Hindlimb muscle (tissue), 1 donor: Measurements from ENCODE around the gene SAFB2. TPM values are rescaled to one million over a fixed set of nuclear protein-coding genes. Genes with fewer than 3 reads are reported as not detected.
A peak's percentile ranks its signal among the peaks of the same experiment; 100 is the strongest.
"Not testable (repeated sequence)": the region's sequence is repeated elsewhere in the genome, so short reads cannot be mapped to it uniquely, and the experiment has no call there.

ENCODE experiments used
- DNase-seq: peaks from one replicate; pipeline ENCODE4 v3.0.0-alpha.2; 2013
- polyA plus RNA-seq: library from polyadenylated mRNA; unstranded; fragments of 120-200 nt; gene quantifications from one replicate; pipeline ENCODE4 v1.2.1, GENCODE V29; 2013; ENCODE audit not compliant: insufficient read length

SAFB2 gene
- polyA plus RNA-seq, 1 donor, result 51.7 TPM

DNA sequence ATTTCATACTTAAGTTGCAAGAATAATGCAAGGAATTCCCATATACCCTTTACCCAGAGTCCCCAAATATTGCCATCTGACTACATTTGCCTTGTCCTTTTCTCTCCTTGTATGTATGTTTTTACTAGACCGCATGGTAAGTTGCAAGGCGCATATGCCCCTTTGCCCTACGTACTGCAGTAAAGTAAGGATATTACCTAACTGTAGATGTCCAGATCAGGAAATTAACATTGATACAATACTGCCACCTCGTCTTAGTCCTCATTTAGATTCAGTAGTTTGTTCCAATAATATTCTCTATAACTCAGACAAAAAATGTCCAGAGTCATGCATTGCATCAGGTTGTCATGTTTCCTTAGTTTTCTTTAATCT, 9.7 kb upstream of the SAFB2 start:
- DNase-seq, result no peak

- no peak for DNase-seq
These were observed 9.1 kb upstream of the SAFB2 start for GRCh38 chr19:5631567-5632240.

DNA sequence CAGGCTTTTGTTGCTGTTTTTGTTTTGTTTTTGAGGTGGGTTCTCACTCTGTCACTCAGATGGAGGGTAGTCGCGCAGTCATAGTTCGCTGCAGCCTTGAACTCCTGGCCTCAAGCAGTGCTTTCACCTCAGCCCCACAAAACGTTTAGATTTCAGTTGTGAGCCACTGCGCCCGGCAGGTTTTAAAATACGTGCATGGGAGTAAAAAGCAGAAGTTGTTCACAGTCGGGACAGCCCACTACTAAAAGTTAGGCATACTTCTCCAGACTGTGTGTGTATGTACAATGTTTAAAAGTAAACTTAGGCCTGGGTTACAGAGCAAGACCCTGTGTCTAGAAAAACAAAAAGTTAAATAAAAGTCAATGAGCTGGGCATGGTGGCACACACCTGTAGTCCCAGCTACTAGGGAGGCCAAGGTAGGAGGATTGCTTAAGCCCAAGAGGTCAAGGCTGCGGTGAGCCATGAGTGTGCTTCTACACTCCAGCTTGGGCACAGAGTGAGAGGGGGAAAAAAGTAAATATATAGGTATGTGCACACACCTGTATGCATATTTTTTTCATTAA, 6.4 kb upstream of the SAFB2 start:
- no peak for DNase-seq

DNA sequence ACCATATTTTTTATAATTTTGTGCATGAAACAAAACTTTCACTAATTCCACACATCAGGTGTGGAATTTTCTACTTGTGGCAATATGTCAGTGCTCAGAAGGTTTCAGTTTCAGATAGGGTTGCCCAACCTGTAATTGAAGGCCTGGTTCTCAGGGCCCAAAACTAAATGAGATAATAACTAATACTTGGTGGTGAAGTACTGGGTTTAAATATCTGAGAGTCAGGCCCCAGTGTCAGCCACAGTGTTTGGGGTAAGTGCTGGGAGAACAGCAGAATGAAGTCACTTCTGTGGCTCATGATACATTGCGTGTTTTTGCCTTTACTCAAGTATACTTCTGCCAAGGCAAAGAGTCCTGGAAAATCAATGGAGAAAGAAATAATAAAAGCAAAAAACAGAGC, 5.9 kb upstream of the SAFB2 start:
- no peak for DNase-seq

DNA sequence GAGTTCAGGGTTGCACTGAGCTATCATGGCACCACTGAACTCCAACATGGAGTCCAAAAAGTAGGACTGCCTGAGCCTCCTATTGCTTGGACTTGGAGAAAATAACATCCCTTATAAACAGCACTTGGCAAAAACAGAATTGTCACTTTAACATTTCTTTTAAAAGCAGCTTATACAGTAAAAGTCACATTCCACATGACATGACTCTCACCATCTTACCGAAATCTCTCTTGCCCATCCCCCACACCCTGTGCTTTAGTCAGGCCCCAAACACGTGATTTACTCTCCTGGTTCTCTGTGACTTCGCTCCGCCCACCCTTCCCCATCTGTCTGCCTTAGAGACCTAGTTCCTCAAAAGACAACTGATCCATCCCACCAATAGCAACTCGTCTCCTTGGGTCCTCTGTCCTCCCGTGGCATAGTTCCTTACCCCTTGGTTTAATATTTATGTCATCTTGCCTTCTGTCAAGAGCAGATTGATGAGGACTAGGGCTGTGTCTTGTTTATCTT, 4.9 kb upstream of the SAFB2 start:
- peak; percentile 36 for DNase-seq

DNA sequence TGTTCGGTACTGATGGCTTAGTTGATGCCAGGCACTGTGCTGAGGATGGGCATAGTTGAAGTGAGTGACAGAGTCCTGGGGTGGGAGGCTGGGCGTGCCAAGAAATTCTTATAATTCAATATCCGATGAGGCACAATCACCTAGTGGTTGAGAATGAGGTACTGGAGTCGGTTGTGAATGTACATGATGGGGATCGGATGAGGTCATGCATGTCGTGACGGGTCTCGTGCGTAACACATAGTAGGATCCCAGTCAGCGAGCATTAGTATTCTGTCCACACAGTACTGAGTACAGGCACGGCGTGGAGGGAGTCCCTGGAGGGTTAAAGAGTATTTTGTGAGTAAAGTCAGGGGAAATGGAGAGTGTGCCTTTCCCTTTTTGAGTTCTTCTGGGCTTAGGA, 3.1 kb upstream of the SAFB2 start:
- no peak for DNase-seq

DNA sequence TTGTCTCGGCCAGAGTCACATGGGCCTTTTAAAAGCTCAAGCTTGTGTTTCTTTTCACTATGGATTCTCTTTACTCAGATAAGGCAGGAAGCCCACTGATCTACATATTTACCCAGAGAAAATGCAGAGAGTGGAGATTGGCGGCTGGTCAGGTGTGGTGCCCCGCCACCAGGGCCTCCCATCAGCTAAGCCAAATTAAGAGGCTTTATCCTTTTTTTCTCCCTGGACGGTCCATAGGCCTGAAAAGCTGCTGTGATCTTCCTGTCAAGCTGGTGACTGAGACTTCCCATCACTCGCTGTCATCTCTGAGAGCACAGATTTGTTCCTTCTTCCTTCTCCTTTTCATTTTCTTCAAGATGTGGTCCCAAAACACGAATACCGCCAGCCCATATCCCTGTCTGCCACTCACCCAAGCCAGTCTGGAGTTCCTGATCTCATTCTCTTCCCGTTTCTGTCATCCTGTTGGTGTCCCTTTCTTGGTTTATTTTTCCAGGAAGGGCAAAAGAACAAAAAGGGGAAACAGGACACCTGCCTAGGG, 2.2 kb upstream of the SAFB2 start:
- no peak for DNase-seq

GRCh38 chr19:5624018-5624663, 1.6 kb upstream of the SAFB2 start:
- no peak for DNase-seq

DNA sequence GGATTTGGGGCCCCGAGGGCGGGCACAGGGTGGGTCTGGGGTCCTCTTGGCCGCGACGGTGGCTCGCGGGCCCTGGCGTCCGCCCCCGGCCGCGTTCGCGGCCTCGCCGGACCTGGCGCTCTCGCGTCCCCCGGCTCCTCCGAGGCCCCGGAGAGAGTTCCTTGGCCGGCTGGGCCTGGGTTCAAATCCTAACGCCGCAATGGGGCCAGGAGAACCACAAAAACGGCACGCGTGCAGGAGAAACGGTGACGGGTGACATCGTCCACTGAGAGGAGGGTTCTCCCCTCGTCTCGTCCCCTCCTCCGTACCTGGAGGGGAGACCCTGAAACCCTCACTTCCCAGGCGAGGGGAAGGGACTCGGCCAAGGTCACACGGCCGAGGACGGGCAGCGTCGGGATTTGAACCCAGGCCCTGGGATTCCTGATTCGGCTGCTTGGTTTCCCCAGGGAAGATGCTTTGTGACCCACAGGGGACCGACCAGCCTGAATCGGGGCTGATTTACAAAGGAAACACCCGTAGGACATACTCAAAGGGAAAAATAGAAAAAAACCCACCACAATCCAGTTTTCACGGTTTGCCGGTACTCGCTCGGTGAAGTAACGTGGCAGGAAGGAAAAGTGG, 931 bp upstream of the SAFB2 start:
- DNase-seq, result no peak

DNA sequence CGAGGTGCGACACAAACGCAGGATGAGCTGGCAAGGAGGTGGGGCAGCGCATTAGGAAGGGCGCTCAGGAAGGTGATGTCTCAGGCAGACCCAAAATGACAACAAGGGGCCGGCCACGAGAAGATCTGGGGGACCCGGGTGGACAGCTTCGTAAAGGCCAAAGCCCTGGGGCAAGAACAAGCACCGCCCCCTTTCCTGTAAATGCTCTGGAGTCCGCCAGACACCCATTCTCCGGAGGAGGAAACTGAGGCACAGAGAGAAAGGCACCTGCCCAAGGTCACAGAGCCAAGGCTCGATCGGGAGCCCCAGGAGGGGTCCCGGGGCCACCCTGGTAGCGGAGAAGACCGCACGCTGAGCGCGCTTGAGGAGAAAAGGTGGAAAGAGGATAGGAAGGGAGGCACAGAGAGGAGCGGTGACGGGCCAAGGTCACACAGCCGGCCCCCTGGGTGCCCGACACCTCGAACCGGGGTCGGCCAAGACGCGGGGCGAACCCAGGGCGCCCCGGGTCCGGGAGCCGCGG, 571 bp downstream of the SAFB2 start:
- DNase-seq, result no peak

- no peak for DNase-seq
These were observed 1.1 kb downstream of the SAFB2 start for GRCh38 chr19:5621311-5621944.

- DNase-seq, result no peak
These were observed 2.6 kb downstream of the SAFB2 start for GRCh38 chr19:5619946-5620345.

DNA sequence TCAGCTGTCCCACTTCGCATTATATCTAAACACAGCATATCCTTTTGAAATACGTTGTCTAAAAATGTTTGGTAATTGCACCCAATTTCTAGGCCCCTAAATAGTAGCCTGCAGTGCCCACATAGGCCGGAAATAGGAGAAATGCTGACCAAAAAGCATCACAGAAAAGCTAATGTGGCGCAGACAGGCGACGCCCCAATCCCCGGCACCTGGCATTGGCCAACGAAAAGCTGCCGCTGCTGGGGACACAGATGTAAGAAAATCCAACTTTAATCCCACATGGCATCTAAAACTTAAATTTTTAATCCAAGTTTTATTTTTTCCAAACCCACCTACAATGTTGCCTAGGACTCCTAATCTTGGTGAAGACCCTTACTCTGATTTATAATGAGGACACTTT, 4.0 kb downstream of the SAFB2 start:
- DNase-seq, result no peak

DNA sequence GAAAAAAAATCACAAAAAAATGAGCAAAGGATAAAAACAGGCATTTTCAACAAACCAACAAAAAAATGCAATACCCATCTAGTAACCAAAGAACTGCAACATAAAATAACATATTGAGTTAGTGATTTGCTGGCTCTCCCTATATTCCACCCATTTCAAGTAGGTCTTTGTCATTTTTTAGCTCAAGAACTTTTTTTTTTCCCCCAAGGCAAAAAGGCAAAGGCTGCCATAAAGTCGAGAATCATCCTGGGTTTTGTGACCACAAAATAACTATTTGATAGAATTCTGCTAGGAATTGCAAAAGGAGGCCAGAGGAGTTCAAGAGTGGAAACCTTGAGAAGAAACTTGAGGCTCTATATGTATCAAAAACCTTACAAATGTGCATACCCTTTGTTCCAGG, 5.5 kb downstream of the SAFB2 start:
- DNase-seq, result no peak

DNA sequence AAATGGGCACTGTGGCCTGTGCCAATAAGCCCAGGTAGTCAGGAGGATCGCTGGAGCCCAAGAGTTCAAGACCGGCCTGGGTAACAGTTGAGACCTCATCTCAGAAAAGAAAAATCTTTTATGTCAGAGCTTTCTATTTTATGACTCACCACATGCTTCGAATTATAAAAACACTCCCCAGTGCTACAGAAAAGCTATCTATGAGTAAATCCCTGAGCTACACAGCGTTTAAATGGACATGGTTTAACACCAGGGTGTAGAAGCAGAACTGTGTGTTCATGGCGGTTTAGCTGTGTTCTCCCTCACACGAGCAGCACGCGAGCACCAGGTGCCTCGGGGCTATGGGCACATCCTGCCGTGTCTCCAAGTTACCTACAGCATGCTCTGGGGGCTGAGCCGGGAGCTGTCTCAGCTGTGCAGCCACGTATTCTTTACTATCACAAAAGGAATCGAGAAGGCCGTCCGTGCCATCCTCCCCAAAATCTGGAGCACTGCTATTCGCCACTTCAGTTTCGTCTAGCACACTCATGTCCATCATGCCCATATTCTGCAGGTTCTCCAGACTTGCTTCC, 6.7 kb downstream of the SAFB2 start:
- DNase-seq, result no peak

GRCh38 chr19:5612891-5613865, 9.4 kb downstream of the SAFB2 start:
- no peak for DNase-seq

DNA sequence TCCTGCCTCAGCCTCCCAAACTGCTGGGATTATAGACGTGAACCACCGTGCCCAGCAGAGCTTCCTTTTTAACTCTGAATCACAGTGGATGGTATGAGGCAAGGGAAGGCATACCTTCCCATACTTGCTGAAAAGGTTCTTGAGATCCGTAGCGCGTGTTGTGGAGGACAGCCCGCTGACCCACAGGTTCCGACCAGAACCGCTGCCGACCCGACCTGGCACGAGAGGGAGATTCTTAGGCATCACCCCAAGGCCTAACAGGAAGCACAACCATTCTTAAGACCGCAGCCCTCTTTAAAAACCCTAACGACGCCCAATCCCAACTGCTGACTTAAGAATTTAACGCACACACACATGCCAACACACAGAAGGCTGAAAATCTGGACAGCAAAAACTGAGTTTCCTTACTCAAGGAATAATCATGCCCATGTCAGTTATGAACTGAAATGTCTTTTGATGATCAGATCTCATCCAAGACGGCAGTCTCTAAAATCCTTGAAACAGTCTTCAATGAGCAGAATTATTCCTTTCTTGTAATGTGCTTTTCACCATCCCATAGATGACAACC, 12.6 kb downstream of the SAFB2 start:
- no peak for DNase-seq

DNA sequence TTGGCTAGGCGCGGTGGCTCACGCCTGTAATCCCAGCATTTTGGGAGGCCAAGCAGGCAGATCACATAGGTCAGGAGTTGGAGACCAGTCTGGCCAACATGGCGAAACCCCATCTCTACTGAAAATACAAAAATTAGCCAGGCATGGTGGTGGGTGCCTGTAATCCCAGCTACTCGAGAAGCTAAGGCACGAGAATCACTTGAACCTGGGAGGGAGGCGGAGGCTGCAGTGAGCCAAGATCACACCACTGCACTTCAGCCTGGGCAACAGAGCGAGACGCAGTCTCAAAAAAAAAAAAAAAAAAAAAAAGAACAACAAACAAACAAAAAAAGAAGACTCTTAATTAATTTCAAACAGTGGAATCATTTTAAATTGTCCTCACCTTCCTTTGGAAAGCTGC, 13.8 kb downstream of the SAFB2 start:
- not testable (repeated sequence) for DNase-seq

DNA sequence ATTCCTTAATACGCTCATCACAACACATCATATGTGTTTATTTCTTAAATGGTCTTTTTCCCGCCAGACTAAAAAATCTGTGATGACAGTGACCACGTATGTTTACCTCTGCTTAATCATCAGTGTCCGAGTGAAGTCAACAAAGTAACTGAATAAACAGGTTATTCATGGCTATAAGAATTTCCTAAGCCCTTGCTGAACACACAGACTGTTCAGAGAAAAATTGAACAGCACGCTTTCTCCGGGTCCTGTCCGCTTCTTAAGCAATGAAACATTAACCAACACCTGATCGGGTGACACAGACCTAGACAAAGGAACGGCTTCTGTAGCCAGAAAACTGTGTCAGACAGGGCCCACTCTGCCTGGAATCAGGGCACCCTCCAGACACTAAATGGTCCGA, 14.3 kb downstream of the SAFB2 start:
- DNase-seq, result no peak
